DND-41 (cell line): ENCODE measurements around the gene TRHDE.

Source experiments
- ATAC-seq: fragments of 200-7000 bp; cut with Tn5 transposase; 3 replicates; pipeline ENCODE4 v1.9.1; 2021; ENCODE audit warnings: low read depth; ENCODE audit not compliant: insufficient read depth
- DNase-seq: peaks from one replicate; pipeline ENCODE4 v3.0.0-alpha.2; 2020
- H2AFZ ChIP-seq: 2 replicates; pipeline ENCODE4 v1.6.0; 2012; ENCODE audit warnings: low read depth, low read length
- H3K27ac ChIP-seq: 2 replicates; pipeline ENCODE4 v1.5.1; 2012; ENCODE audit warnings: low read length, inconsistent platforms
- H3K27me3 ChIP-seq: fragments of 200-600 bp; sonication (generic); 2 replicates; pipeline ENCODE4 v1.6.0; 2012; ENCODE audit warnings: low read length, mild to moderate bottlenecking, inconsistent platforms; ENCODE audit not compliant: insufficient read depth, poor library complexity
- H3K36me3 ChIP-seq: 2 replicates; pipeline ENCODE4 v1.5.1; 2012; ENCODE audit warnings: low read length, inconsistent platforms; ENCODE audit not compliant: insufficient read depth
- H3K4me1 ChIP-seq: 2 replicates; pipeline ENCODE4 v1.5.1; 2012; ENCODE audit warnings: mild to moderate bottlenecking, low read length; ENCODE audit not compliant: insufficient read depth
- H3K4me2 ChIP-seq: 2 replicates; pipeline ENCODE4 v1.6.0; 2012; ENCODE audit warnings: mild to moderate bottlenecking, moderate library complexity, low read length, inconsistent platforms; ENCODE audit not compliant: insufficient read depth
- H3K4me3 ChIP-seq, 2 experiments: fragments of 200-600 bp in 1 of 2; shearing (Covaris generic) in 1 of 2; 2 replicates each; pipeline ENCODE4 v1.5.1; 2012 to 2016; ENCODE audit warnings: inconsistent platforms in 2 of 2, low read length in 2 of 2, mild to moderate bottlenecking in 2 of 2, low read depth in 1 of 2, moderate library complexity in 1 of 2
- H3K79me2 ChIP-seq: 2 replicates; pipeline ENCODE4 v1.6.0; 2012; ENCODE audit warnings: low read length, inconsistent platforms; ENCODE audit not compliant: insufficient read depth
- H3K9ac ChIP-seq: 2 replicates; pipeline ENCODE4 v1.6.0; 2012; ENCODE audit warnings: low read depth, mild to moderate bottlenecking, inconsistent platforms, low read length, moderate library complexity
- H3K9me3 ChIP-seq: 2 replicates; pipeline ENCODE4 v1.5.1; 2012; ENCODE audit warnings: low read length, moderate library complexity, mild to moderate bottlenecking, inconsistent platforms; ENCODE audit not compliant: insufficient read depth, severe bottlenecking
- H4K20me1 ChIP-seq: 2 replicates; pipeline ENCODE4 v1.6.0; 2012; ENCODE audit warnings: low read length; ENCODE audit not compliant: insufficient read depth
- EZH2 ChIP-seq: IDR thresholded peaks from 3 replicates; pipeline ENCODE4 v1.6.1; 2012; ENCODE audit warnings: borderline replicate concordance, low read depth, mild to moderate bottlenecking, moderate library complexity, low read length, inconsistent platforms; ENCODE audit not compliant: severe bottlenecking
- TF ChIP-seq, protein P1 (sequence below): IDR thresholded peaks from 2 replicates; pipeline ENCODE4 v1.5.1; 2012; ENCODE audit warnings: borderline replicate concordance, low read length, moderate library complexity, mild to moderate bottlenecking; ENCODE audit not compliant: poor library complexity, severe bottlenecking; ENCODE audit errors: extremely low read depth

The TRHDE gene

DNA sequence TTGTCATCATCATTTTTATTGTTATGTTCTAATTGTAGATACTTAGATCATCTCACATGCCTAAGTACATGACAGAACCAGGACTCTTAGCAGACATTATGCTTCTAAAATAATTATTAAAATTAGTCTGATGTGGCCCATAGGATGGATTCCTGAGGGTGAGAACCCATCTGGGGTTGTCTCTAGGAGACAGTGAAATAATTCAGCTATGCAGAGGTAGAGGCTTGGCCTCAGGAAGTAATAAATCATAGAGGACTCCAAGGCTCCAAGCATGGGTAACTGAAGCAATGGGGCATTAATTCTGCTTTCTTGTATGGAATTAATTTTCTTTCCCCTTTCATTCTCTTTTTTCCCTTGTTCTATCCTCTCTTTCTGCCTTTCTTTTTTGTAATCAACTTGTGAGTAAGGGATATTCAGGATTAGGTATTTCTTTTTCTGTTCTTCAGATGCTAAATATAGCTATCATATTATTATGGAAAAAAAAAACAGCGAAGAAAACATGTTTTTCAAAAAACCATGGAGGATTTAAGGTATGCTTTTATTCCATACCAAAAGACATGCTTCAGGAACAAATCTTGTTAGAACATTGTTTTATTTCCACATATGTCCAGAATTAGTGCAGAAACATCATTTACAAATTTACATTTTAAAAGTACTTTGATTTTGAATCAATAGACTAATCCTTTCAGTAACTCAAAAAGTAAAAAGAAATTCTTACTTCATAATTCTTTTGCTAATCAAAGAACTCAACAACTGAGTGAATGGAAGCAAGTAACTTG, 263.2 kb downstream of the TRHDE start:
- Histone ChIP-seq H3K27ac (no peak overlapping the region), H3K4me3 (no peak overlapping the region), H4K20me1 (no peaks in the 10 kb centered on the region), H3K79me2 (no peaks in the 10 kb centered on the region), H3K27me3 (no peaks in the 10 kb centered on the region), H3K36me3 (no peaks in the 10 kb centered on the region), H3K9me3 (no peaks in the 10 kb centered on the region), H3K9ac (no peak overlapping the region), H3K4me1 (no peaks in the 10 kb centered on the region), H3K4me2 (no peak overlapping the region), H2AFZ (no peak overlapping the region)
- no peak for ATAC-seq
- no peak for DNase-seq
- no peak for TF ChIP-seq EZH2
- TF ChIP-seq, protein P1, sequence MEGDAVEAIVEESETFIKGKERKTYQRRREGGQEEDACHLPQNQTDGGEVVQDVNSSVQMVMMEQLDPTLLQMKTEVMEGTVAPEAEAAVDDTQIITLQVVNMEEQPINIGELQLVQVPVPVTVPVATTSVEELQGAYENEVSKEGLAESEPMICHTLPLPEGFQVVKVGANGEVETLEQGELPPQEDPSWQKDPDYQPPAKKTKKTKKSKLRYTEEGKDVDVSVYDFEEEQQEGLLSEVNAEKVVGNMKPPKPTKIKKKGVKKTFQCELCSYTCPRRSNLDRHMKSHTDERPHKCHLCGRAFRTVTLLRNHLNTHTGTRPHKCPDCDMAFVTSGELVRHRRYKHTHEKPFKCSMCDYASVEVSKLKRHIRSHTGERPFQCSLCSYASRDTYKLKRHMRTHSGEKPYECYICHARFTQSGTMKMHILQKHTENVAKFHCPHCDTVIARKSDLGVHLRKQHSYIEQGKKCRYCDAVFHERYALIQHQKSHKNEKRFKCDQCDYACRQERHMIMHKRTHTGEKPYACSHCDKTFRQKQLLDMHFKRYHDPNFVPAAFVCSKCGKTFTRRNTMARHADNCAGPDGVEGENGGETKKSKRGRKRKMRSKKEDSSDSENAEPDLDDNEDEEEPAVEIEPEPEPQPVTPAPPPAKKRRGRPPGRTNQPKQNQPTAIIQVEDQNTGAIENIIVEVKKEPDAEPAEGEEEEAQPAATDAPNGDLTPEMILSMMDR, result no peak

DNA sequence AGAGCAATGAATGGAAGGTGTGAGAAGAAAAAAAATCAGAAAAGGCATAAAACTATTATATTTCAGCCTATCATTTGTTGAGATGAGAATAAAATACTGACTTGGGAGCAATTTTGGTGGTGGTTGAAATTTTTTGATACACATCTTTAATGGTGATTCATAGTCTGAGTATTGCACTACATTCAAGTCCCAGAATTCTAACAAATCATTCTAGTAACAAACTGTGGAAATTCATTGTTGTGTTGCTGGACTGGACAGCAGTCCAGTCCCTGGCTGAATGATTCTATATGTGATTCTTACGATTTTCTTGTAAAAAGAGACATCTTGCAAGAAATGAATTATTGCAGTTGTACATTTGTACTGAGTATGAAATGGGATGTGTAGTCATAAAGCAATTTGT, 268.6 kb downstream of the TRHDE start:
- no peak for ATAC-seq
- no peak overlapping the region for H3K9ac ChIP-seq
- H3K27ac ChIP-seq, result no peak overlapping the region
- H3K79me2 ChIP-seq, result no peaks in the 10 kb centered on the region
- no peaks in the 10 kb centered on the region for H3K36me3 ChIP-seq
- H2AFZ ChIP-seq, result no peak overlapping the region
- no peaks in the 10 kb centered on the region for H4K20me1 ChIP-seq
- DNase-seq, result no peak
- H3K9me3 ChIP-seq, result no peaks in the 10 kb centered on the region
- no peak overlapping the region for H3K4me3 ChIP-seq
- H3K4me2 ChIP-seq, result no peak overlapping the region
- no peak for TF ChIP-seq EZH2
- TF ChIP-seq, protein P1, result no peak
- H3K4me1 ChIP-seq, result no peaks in the 10 kb centered on the region
- H3K27me3 ChIP-seq, result no peaks in the 10 kb centered on the region

DNA sequence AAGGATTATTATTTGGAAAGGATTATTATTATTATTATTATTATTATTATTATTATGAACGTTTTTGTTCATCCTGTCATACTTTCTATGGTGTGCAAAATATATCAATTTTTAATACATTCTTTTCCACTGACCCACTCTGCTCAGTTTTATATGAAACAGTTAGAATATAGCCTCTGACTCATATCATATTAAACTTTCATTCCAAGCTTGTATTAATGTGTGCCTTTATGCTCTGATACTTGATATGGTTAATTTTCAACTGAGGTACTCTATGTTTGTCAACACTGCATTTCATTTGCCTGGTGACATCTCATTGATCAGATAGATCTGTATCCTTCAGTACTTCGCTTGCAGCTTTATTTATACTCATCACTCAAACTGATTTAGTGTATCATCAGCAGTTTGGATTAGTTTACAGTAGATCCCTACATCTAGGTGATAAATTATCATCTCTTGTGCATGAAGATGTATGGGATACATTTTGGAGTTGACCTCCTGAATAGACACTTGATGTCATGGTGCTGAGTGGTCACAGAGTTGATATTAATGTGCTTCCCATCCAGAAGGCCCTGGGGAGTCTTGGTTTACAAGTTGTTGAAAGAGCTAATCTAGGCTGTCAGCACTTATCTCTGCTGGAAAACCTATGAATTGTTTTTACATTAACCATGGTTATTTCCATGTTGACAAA, 271.8 kb downstream of the TRHDE start:
- Histone ChIP-seq H3K4me3 (no peak overlapping the region), H2AFZ (no peak overlapping the region), H3K4me2 (no peak overlapping the region), H3K4me1 (no peaks in the 10 kb centered on the region), H3K27me3 (no peaks in the 10 kb centered on the region), H4K20me1 (no peaks in the 10 kb centered on the region), H3K9ac (no peak overlapping the region), H3K9me3 (no peaks in the 10 kb centered on the region), H3K36me3 (no peaks in the 10 kb centered on the region), H3K79me2 (no peaks in the 10 kb centered on the region), H3K27ac (no peak overlapping the region)
- TF ChIP-seq, protein P1, result no peak
- DNase-seq (no peak), ATAC-seq (no peak)
